ENCODE data around the gene HSPB6. TPM values are rescaled to one million over a fixed set of nuclear protein-coding genes. Genes with fewer than 3 reads are reported as not detected.

HSPB6 gene
- total RNA-seq, 1 experiment from 2014 or later = 2.7 TPM

GRCh38 chr19:35714601-35715354 lies 42.1 kb downstream of the HSPB6 start:
- BruUV-seq (replicated peaks) = no TSS peak
- no peaks in the 10 kb centered on the region for H3K9me2 ChIP-seq (ENCODE audit: insufficient read depth)
- no peak for TF ChIP-seq EZH2 (IDR thresholded peaks at IDR 0.05; ENCODE audit: low read depth)
- no peak for TF ChIP-seq CTCF (conservative IDR thresholded peaks at IDR 0.05)
- intact Hi-C loops (cut with micrococcal nuclease; ENCODE audit: unreplicated experiment) = loop anchor here (5.0 kb wide), 1 partner anchor 397 kb away; no protein-coding TSS in a partner anchor
- ChIA-PET POLR2A (ENCODE audit: unreplicated experiment) (interaction anchor here (0.6 kb wide), 1 partner anchor 1581 kb away, joined by 6 read pairs; no protein-coding TSS in a partner anchor), CTCF (no interaction called here)
- H4K20me1 ChIP-seq (ENCODE audit: insufficient read depth) = peaks cover 11% of the 10 kb centered on the region
- no peak overlapping the region for H2AFZ ChIP-seq
- H3K79me2 ChIP-seq (ENCODE audit: low read depth) = peaks cover 29% of the 10 kb centered on the region
- H3K27me3 ChIP-seq (ENCODE audit: insufficient read depth, low read depth) = no peaks in the 10 kb centered on the region
- H3K4me2 ChIP-seq = peak overlapping the region; percentile 99
- H3K9me3 ChIP-seq (ENCODE audit: insufficient read depth, low read depth) = no peaks in the 10 kb centered on the region
- peaks cover 6% of the 10 kb centered on the region; the same call in 1 of the 2 replicates for H3F3A ChIP-seq (ENCODE audit: insufficient read depth, low read depth)
- H3K36me3 ChIP-seq (ENCODE audit: low read depth) = no peaks in the 10 kb centered on the region
- no peak overlapping the region for H3K4me3 ChIP-seq
- DNase-seq = no peak
- peaks cover 20% of the 10 kb centered on the region for H3K4me1 ChIP-seq (replicated peaks; ENCODE audit: insufficient read depth)
- no peak overlapping the region for H3K27ac ChIP-seq

GRCh38 chr19:35713904-35714495 lies 42.8 kb downstream of the HSPB6 start:
- Histone ChIP-seq H3K27ac (no peak overlapping the region), H3K27me3 (ENCODE audit: insufficient read depth, low read depth) (no peaks in the 10 kb centered on the region), H2AFZ (no peak overlapping the region), H3K9me3 (ENCODE audit: insufficient read depth, low read depth) (no peaks in the 10 kb centered on the region), H3K36me3 (ENCODE audit: low read depth) (no peaks in the 10 kb centered on the region), H3K9me2 (ENCODE audit: insufficient read depth) (no peaks in the 10 kb centered on the region), H3K4me1 (replicated peaks; ENCODE audit: insufficient read depth) (peaks cover 15% of the 10 kb centered on the region), H4K20me1 (ENCODE audit: insufficient read depth) (peaks cover 6% of the 10 kb centered on the region), H3K79me2 (ENCODE audit: low read depth) (peaks cover 21% of the 10 kb centered on the region), H3F3A (ENCODE audit: insufficient read depth, low read depth) (peaks cover 6% of the 10 kb centered on the region; the same call in 1 of the 2 replicates), H3K4me3 (no peak overlapping the region), H3K4me2 (no peak overlapping the region)
- CTCF ChIA-PET = no interaction called here
- TF ChIP-seq CTCF (conservative IDR thresholded peaks at IDR 0.05) = no peak
- no peak for TF ChIP-seq EZH2 (IDR thresholded peaks at IDR 0.05; ENCODE audit: low read depth)
- POLR2A ChIA-PET (ENCODE audit: unreplicated experiment) = no interaction called here
- no TSS peak for BruUV-seq (replicated peaks)
- intact Hi-C loops (cut with micrococcal nuclease; ENCODE audit: unreplicated experiment) = no loop called here
- DNase-seq = no peak

- Histone ChIP-seq H3F3A (ENCODE audit: insufficient read depth, low read depth) (peaks cover 6% of the 10 kb centered on the region; the same call in 1 of the 2 replicates), H2AFZ (no peak overlapping the region), H3K9me2 (ENCODE audit: insufficient read depth) (no peaks in the 10 kb centered on the region), H3K36me3 (ENCODE audit: low read depth) (no peaks in the 10 kb centered on the region), H3K4me2 (no peak overlapping the region), H3K4me3 (no peak overlapping the region), H3K27ac (no peak overlapping the region), H4K20me1 (ENCODE audit: insufficient read depth) (0 out of 2 replicates have a peak, but pooled peaks cover under 1% of the 10 kb centered on the region), H3K4me1 (replicated peaks; ENCODE audit: insufficient read depth) (peaks cover 16% of the 10 kb centered on the region), H3K79me2 (ENCODE audit: low read depth) (peaks cover 16% of the 10 kb centered on the region), H3K9me3 (ENCODE audit: insufficient read depth, low read depth) (no peaks in the 10 kb centered on the region), H3K27me3 (ENCODE audit: insufficient read depth, low read depth) (no peaks in the 10 kb centered on the region)
- TF ChIP-seq EZH2 (IDR thresholded peaks at IDR 0.05; ENCODE audit: low read depth) = no peak
- ChIA-PET POLR2A (ENCODE audit: unreplicated experiment) (no interaction called here), CTCF (interaction anchor here (0.7 kb wide), 1 partner anchor 359 kb away, joined by 3 read pairs; no protein-coding TSS in a partner anchor)
- intact Hi-C loops (cut with micrococcal nuclease; ENCODE audit: unreplicated experiment) = no loop called here
- DNase-seq = no peak
- no TSS peak for BruUV-seq (replicated peaks)
Measured at GRCh38 chr19:35713506-35713850, 43.4 kb downstream of the HSPB6 start.
